HepG2 (cell line): ENCODE results near the gene VEGFA. TPM values are rescaled to one million over a fixed set of nuclear protein-coding genes. Genes with fewer than 3 reads are reported as not detected.

ENCODE experiments used
- AFF4 ChIP-seq: sonication (generic); formaldehyde crosslinking; IDR thresholded peaks from 2 replicates; pipeline ENCODE4 v1.4.0; 2020; ENCODE audit warnings: missing genetic modification reagents
- ATF1 ChIP-seq: IDR thresholded peaks from 2 replicates; pipeline ENCODE4 v1.6.1; 2016; ENCODE audit warnings: mild to moderate bottlenecking, control low read depth
- E2F1 ChIP-seq: sonication (generic); formaldehyde crosslinking; IDR thresholded peaks from 2 replicates; pipeline ENCODE4 v1.5.0; 2020; ENCODE audit warnings: missing genetic modification reagents
- RAD51 ChIP-seq: fragments of 450-650 bp; IDR thresholded peaks from 2 replicates; pipeline ENCODE4 v1.6.1; 2016; ENCODE audit warnings: borderline replicate concordance
- SAFB2 ChIP-seq: sonication (generic); formaldehyde crosslinking; IDR thresholded peaks from 2 replicates; pipeline ENCODE4 v1.5.1; 2020; ENCODE audit warnings: missing genetic modification reagents, low read depth, mild to moderate bottlenecking, borderline replicate concordance
- SKI ChIP-seq: fragments of 450-650 bp; IDR thresholded peaks from one replicate; pipeline ENCODE4 v1.6.1; 2018; ENCODE audit warnings: mild to moderate bottlenecking; ENCODE audit not compliant: partially characterized antibody
- SMAD1 ChIP-seq: sonication (generic); formaldehyde crosslinking; IDR thresholded peaks from 2 replicates; pipeline ENCODE4 v1.4.0; 2020; ENCODE audit warnings: missing genetic modification reagents, low read depth, mild to moderate bottlenecking, borderline replicate concordance
- SMC3 ChIP-seq: IDR thresholded peaks from 2 replicates; pipeline ENCODE4 v1.6.1; 2011; ENCODE audit warnings: low read length, improper control_type of control experiment
- SNAPC2 ChIP-seq: sonication (generic); formaldehyde crosslinking; IDR thresholded peaks from 2 replicates; pipeline ENCODE4 v1.8.1; 2022; ENCODE audit warnings: mild to moderate bottlenecking, missing genetic modification reagents
- TIGD3 ChIP-seq: sonication (generic); formaldehyde crosslinking; IDR thresholded peaks from 2 replicates; pipeline ENCODE4 v1.5.1; 2020; ENCODE audit warnings: mild to moderate bottlenecking, missing genetic modification reagents, borderline replicate concordance
- TSC22D2 ChIP-seq: sonication (generic); formaldehyde crosslinking; IDR thresholded peaks from 2 replicates; pipeline ENCODE4 v1.5.1; 2020; ENCODE audit warnings: missing genetic modification reagents, mild to moderate bottlenecking, borderline replicate concordance
- ZBTB4 ChIP-seq: sonication (generic); formaldehyde crosslinking; IDR thresholded peaks from 2 replicates; pipeline ENCODE4 v1.4.0; 2020; ENCODE audit warnings: missing genetic modification reagents, mild to moderate bottlenecking, borderline replicate concordance
- ZBTB44 ChIP-seq: sonication (generic); formaldehyde crosslinking; IDR thresholded peaks from 2 replicates; pipeline ENCODE4 v1.4.0; 2020; ENCODE audit warnings: missing genetic modification reagents
- ZFP90 ChIP-seq: sonication (generic); formaldehyde crosslinking; IDR thresholded peaks from 2 replicates; pipeline ENCODE4 v1.8.0; 2022; ENCODE audit warnings: missing genetic modification reagents, mild to moderate bottlenecking, inconsistent platforms, borderline replicate concordance
- ZNF350 ChIP-seq: sonication (generic); formaldehyde crosslinking; IDR thresholded peaks from 2 replicates; pipeline ENCODE4 v1.4.0; 2020; ENCODE audit warnings: mild to moderate bottlenecking, low read depth, missing genetic modification reagents, borderline replicate concordance
- ZNF549 ChIP-seq: sonication (generic); formaldehyde crosslinking; IDR thresholded peaks from 2 replicates; pipeline ENCODE4 v1.5.0; 2020; ENCODE audit warnings: missing genetic modification reagents
- ZNF660 ChIP-seq: sonication (generic); formaldehyde crosslinking; IDR thresholded peaks from 2 replicates; pipeline ENCODE4 v1.5.1; 2020; ENCODE audit warnings: mild to moderate bottlenecking, low read depth, missing genetic modification reagents, borderline replicate concordance
- ZNF749 ChIP-seq: sonication (generic); formaldehyde crosslinking; IDR thresholded peaks from 2 replicates; pipeline ENCODE4 v1.8.0; 2022; ENCODE audit warnings: mild to moderate bottlenecking, missing genetic modification reagents, moderate library complexity, borderline replicate concordance
- ZNF775 ChIP-seq: sonication (generic); formaldehyde crosslinking; IDR thresholded peaks from 2 replicates; pipeline ENCODE4 v1.4.0; 2020; ENCODE audit warnings: missing genetic modification reagents, mild to moderate bottlenecking, moderate library complexity, borderline replicate concordance
- polyA plus RNA-seq, 8 experiments: library from polyadenylated mRNA; depleted of rRNA in 3 of 8; stranded (reverse) in 7 of 8; unstranded in 1 of 8; fragments of >200 nt; fragmentation: Illumina TruSeq in 4 of 8; extraction: Trizol in 4 of 8; gene quantifications; 2 replicates each; pipeline versions ENCODE4 v1.2.1 to v1.2.3, GENCODE V29; 2011 to 2016; ENCODE audit warnings: low read depth in 4 of 8, missing spikeins in 1 of 8, mixed read lengths in 1 of 8; ENCODE audit not compliant: insufficient read depth in 1 of 8
- total RNA-seq, 5 experiments: library from RNA; depleted of rRNA; stranded (reverse); fragments of >200 nt; fragmentation: Illumina TruSeq; extraction: Trizol; gene quantifications; 2 replicates each; pipeline ENCODE4 v1.2.3, GENCODE V29; 2016; ENCODE audit warnings: low read depth in 1 of 5

Gene VEGFA
- total and polyA plus RNA-seq, 2 of the 13 experiments (the other 11 are each of a cell fraction or from before 2014, with no cell fraction given) = 68.1 to 629 TPM

GRCh38 chr6:43817192-43817591 lies 47.2 kb downstream of the VEGFA start (continued):
- TF ChIP-seq ZNF775 (CRISPR knock-in tag) = no peak
- TF ChIP-seq ZNF549 = no peak
- TF ChIP-seq ZNF749 (CRISPR knock-in tag) = no peak
- TF ChIP-seq ZNF350 (CRISPR knock-in tag) = peak; percentile 45; the same call in 1 of the 2 replicates
- no peak for TF ChIP-seq ZFP90 (CRISPR knock-in tag)
- no peak for TF ChIP-seq ZNF660 (CRISPR knock-in tag)
- TF ChIP-seq TSC22D2 = no peak
- TF ChIP-seq ATF1 (CRISPR knock-in tag) = no peak
- TF ChIP-seq SMAD1 (CRISPR knock-in tag) = 0 out of 2 replicates have a peak, but pooled peaks have one; percentile 68
- peak; percentile 52; the same call in 1 of the 2 replicates for TF ChIP-seq SNAPC2 (CRISPR knock-in tag)
- TF ChIP-seq SMC3 = peak; percentile 88
- TF ChIP-seq AFF4 (CRISPR knock-in tag) = no peak
- TF ChIP-seq SAFB2 = no peak
- no peak for TF ChIP-seq E2F1 (CRISPR knock-in tag)
- no peak for TF ChIP-seq ZBTB44 (CRISPR knock-in tag)
- no peak for TF ChIP-seq SKI
- TF ChIP-seq RAD51 = no peak
- TF ChIP-seq ZBTB4 = no peak
- TF ChIP-seq TIGD3 = no peak
